Kasumi-1 (cell line): ENCODE data around the gene NDFIP1.
"Not testable (repeated sequence)": the region's sequence is repeated elsewhere in the genome, so short reads cannot be mapped to it uniquely, and the experiment has no call there.

Source experiments
- DNase-seq, 2 experiments: peaks; one replicate each; lab custom pipeline; 2025; lab: John Stamatoyannopoulos, UW

The NDFIP1 gene

GRCh38 chr5:142108432-142109330 is at the start of gene NDFIP1:
Gene NDFIP1 (plus strand): TSS chr5:142108779. CDS start chr5:142108975, 196 bp downstream.
- DNase-seq = peak; percentile 69 to 74

GRCh38 chr5:142059304-142059940 is 49.2 kb upstream of the NDFIP1 start:
- DNase-seq = peak; percentile 32 to 39

GRCh38 chr5:142063376-142063775 is 45.2 kb upstream of the NDFIP1 start:
- no peak for DNase-seq

- no peak for DNase-seq
Measured at GRCh38 chr5:142063878-142064331, 44.7 kb upstream of the NDFIP1 start.

- DNase-seq = no peak
Measured at GRCh38 chr5:142065273-142065672, 43.3 kb upstream of the NDFIP1 start.

GRCh38 chr5:142069606-142070399 is 38.8 kb upstream of the NDFIP1 start:
- DNase-seq = no peak

GRCh38 chr5:142070734-142071133 is 37.8 kb upstream of the NDFIP1 start:
- DNase-seq = no peak

- no peak for DNase-seq
Measured at GRCh38 chr5:142072488-142072887, 36.1 kb upstream of the NDFIP1 start.

- no peak for DNase-seq
Measured at GRCh38 chr5:142073362-142073988, 35.1 kb upstream of the NDFIP1 start.

- DNase-seq = no peak
Measured at GRCh38 chr5:142074006-142074405, 34.6 kb upstream of the NDFIP1 start.

GRCh38 chr5:142078221-142078620 is 30.4 kb upstream of the NDFIP1 start:
- DNase-seq = no peak

GRCh38 chr5:142078706-142079105 is 29.9 kb upstream of the NDFIP1 start:
- DNase-seq = no peak

- DNase-seq = no peak
Measured at GRCh38 chr5:142079306-142079721, 29.3 kb upstream of the NDFIP1 start.

GRCh38 chr5:142080248-142080647 is 28.3 kb upstream of the NDFIP1 start:
- no peak for DNase-seq

GRCh38 chr5:142082182-142082781 is 26.3 kb upstream of the NDFIP1 start:
- no peak for DNase-seq

GRCh38 chr5:142086229-142086628 is 22.4 kb upstream of the NDFIP1 start:
- DNase-seq = no peak

- DNase-seq = no peak
Measured at GRCh38 chr5:142086679-142087078, 21.9 kb upstream of the NDFIP1 start.

GRCh38 chr5:142087920-142088679 is 20.5 kb upstream of the NDFIP1 start:
- DNase-seq = no peak

GRCh38 chr5:142088855-142089479 is 19.6 kb upstream of the NDFIP1 start:
- DNase-seq = not testable (repeated sequence)

- no peak for DNase-seq
Measured at GRCh38 chr5:142091012-142091411, 17.6 kb upstream of the NDFIP1 start.
